ENCODE measurements around the gene MAP2K1. TPM values are rescaled to one million over a fixed set of nuclear protein-coding genes. Genes with fewer than 3 reads are reported as not detected.

MAP2K1 gene
- 12.0 and 25.8 TPM in 2 replicates for total RNA-seq

GRCh38 chr15:66386204-66387123, at the start of gene MAP2K1:
Gene MAP2K1 (plus strand): TSS chr15:66386912. CDS start chr15:66387348, 436 bp downstream.

GRCh38 chr15:66356359-66357236, 30.1 kb upstream of the MAP2K1 start, which contains the start of gene TIPIN:
Gene TIPIN (minus strand): TSS chr15:66356685. CDS start chr15:66352947, 3,738 bp downstream.

GRCh38 chr15:66497502-66498455, 111.1 kb downstream of the MAP2K1 start, which contains the start of gene SNAPC5:
Gene SNAPC5 (minus strand): TSS chr15:66497762. CDS start chr15:66497731, 31 bp downstream.

GRCh38 chr15:66504563-66505429, 118.1 kb downstream of the MAP2K1 start, which contains the start of the genes RPL4 and ZWILCH:
Gene RPL4 (minus strand): TSS chr15:66504855. CDS start chr15:66504790, 65 bp downstream.
Gene ZWILCH (plus strand): TSS chr15:66505326. CDS start chr15:66505339, 13 bp downstream.

Other genes starting within 250 kb of the MAP2K1 start
- gene MEGF11, start 133.2 kb upstream of the MAP2K1 start, total RNA-seq, result not detected in 2 replicates
- gene DIS3L, start 93.3 kb upstream of the MAP2K1 start, total RNA-seq, result 22.4 and 34.1 TPM in 2 replicates
- 9.9 and 10.0 TPM in 2 replicates for gene TIPIN, start 30.2 kb upstream of the MAP2K1 start, total RNA-seq
- 25.1 and 37.2 TPM in 2 replicates for gene SNAPC5, start 110.8 kb downstream of the MAP2K1 start, total RNA-seq
- 1,294 and 2,763 TPM in 2 replicates for gene RPL4, start 117.9 kb downstream of the MAP2K1 start, total RNA-seq
- gene ZWILCH, start 118.4 kb downstream of the MAP2K1 start, total RNA-seq, result 7.8 and 10.7 TPM in 2 replicates
- gene LCTL, start 179.1 kb downstream of the MAP2K1 start, total RNA-seq, result 1.0 and 6.0 TPM in 2 replicates

All from bronchial smooth muscle cell (primary cell).